ENCODE data around the gene TREH.
A peak's percentile ranks its signal among the peaks of the same experiment; 100 is the strongest.
"Not testable (repeated sequence)": the region's sequence is repeated elsewhere in the genome, so short reads cannot be mapped to it uniquely, and the experiment has no call there.

TREH gene

DNA sequence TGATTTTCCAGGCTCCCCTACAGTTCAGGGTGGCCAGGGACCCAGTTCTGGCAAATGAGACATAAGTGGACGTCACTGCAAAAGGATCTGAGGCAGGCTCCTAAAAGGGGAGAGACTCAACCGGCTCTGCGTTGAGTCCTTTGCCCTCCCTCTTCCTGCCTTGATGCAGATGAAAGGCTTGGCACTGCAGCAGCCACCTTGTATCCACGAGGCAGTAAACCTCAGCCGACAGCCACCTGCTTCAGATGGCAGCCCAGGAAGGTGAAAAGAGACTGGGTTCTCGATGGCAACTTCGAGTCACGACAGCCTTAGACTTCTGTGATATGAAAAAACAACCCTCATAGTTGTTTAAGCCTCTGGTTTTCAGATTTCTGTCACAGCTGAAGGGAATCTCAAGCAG lies 14.7 kb upstream of the TREH start:
- no peaks in the 10 kb centered on the region for H3K27me3 ChIP-seq (ENCODE audit: control insufficient read depth in 1 of 2, insufficient read depth in 2 of 2, low read length in 2 of 2)
- H3K27ac ChIP-seq (ENCODE audit: low read depth, low read length) = no peak overlapping the region
- no peaks in the 10 kb centered on the region for H3K36me3 ChIP-seq (ENCODE audit: insufficient read depth, low read length)
- H3K4me1 ChIP-seq (ENCODE audit: insufficient read depth, low read length) = peaks cover 9% of the 10 kb centered on the region
- no peak overlapping the region for H3K4me3 ChIP-seq (ENCODE audit: low read depth in 1 of 2, low read length in 2 of 2)
- no peak overlapping the region for H3K9ac ChIP-seq (ENCODE audit: low read length)
- no peaks in the 10 kb centered on the region for H3K9me3 ChIP-seq (ENCODE audit: low read length)

DNA sequence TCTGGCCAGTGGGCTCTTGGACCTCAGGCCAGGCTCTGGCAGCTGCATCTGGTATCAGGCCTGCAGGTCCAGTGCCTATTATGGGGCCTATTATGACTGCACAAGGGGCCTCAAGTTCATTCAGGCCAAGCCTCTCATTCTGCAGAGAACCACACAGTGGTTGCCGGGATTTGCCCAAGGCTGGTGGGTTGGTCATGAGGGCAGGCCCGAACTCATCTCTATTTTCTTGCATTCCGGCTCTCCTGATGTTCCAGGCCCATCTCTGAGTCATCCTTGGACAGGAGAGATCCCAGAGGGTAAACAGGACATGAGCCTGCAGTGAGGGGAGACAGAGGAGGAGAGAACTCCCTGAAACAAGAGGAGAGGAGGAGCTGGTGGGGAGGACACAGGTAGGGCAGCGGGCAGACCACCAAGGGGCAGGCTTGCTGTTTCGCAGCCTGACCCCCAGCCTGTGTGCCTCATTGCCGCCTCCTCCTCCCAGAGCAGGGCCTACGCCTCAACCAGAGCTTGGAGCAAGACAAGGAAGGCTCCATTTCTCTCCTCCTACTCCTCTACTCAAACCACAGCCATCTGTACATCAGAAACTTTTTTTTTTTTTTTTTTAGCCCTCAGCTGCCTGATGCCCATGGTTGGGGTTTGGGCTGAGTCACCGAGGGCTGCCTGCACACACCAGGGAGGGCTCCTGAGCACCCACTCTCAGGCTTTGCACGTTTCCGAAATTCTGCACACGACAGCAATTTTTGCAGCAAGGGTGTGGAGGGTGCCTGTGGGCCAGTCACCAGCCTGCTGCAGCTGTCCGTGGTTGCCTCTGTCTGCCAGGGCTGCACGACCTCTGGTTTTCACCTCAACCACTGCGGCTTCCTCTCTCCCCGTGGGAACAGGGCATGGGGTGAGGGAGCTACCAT lies 12.7 kb upstream of the TREH start:
- Histone ChIP-seq H3K27me3 (ENCODE audit: control insufficient read depth in 1 of 2, insufficient read depth in 2 of 2, low read length in 2 of 2) (no peaks in the 10 kb centered on the region), H3K4me3 (ENCODE audit: low read depth in 1 of 2, low read length in 2 of 2) (no peak overlapping the region), H3K36me3 (ENCODE audit: insufficient read depth, low read length) (no peaks in the 10 kb centered on the region), H3K9me3 (ENCODE audit: low read length) (no peaks in the 10 kb centered on the region), H3K9ac (ENCODE audit: low read length) (no peak overlapping the region), H3K4me1 (ENCODE audit: insufficient read depth, low read length) (peaks cover 10% of the 10 kb centered on the region), H3K27ac (ENCODE audit: low read depth, low read length) (no peak overlapping the region)

DNA sequence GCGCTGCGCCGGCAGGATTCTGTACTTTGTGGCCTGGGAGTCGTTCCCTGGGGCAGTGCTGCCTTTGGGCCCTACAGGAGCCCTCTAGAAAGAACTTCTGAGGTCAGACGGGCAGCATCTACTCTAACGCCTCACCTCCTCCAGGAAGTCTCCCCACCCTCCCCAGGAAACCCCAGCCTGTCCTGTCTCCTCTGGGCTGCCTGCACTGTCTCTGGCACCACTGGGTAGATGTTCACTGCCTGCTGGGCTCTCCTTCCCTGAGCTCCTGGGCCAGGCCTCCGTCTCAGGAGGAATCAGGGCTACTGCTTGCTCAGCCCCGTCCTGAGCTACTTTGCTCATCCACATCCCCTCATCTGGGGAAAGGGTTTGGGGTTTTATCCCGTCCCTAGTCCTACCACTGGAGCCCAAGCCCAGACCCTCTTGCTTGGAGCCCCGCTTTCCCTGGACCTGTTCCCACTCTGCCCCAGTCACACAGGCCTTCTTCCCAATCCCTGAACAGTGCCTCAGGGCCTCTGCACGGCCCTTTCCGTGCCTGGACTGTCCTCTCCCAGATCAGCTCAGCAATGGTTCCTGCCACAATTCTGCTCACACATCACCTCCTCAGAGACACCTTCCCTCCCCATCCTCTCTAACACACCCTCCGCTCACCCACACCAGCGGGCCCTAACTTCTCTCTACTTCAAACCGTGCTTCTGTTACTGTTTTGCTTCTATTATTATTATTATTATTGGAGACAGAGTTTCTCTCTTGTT lies 11.3 kb upstream of the TREH start:
- Histone ChIP-seq H3K9ac (ENCODE audit: low read length) (no peak overlapping the region), H3K27me3 (ENCODE audit: control insufficient read depth in 1 of 2, insufficient read depth in 2 of 2, low read length in 2 of 2) (no peaks in the 10 kb centered on the region), H3K27ac (ENCODE audit: low read depth, low read length) (no peak overlapping the region), H3K36me3 (ENCODE audit: insufficient read depth, low read length) (no peaks in the 10 kb centered on the region), H3K9me3 (ENCODE audit: low read length) (no peaks in the 10 kb centered on the region), H3K4me1 (ENCODE audit: insufficient read depth, low read length) (peaks cover 10% of the 10 kb centered on the region), H3K4me3 (ENCODE audit: low read depth in 1 of 2, low read length in 2 of 2) (peak overlapping the region; percentile 18 to 68)

DNA sequence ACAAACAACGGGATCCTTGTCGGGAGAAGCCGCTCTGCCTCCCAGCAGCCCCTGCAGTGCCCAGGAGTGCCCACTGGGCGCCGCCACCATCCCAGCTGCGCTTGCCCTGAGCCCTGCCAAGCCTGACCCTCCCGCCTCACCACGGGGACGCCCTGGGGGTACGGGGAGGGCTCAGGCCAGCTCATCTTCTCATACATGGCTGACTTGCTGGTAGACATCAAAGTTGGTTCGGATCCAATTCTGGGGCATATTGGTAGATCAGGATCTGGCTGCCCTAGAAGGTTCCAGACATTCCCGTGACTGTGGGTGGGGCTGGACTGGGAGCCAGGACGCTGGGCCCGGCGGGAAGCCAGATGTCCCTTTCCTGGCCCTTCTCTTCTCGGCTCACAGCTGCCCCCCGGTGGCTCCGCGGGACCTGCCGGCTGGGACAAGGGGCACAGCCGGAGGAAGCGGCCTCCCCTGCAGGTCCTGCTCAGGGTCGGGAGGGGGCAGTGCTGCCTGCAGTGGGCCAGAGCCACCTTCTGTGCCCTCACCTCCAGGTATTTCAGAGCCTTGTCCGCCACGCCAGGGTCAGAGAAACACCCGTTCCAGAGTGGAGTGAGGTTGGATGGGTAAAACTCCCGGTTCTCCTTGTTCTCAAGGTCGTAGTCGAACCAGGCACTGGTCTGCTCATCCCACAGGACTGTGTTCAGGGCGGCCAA lies 10.6 kb upstream of the TREH start:
- peak overlapping the region; percentile 36 for H3K27ac ChIP-seq (ENCODE audit: low read depth, low read length)
- peaks cover 10% of the 10 kb centered on the region for H3K4me1 ChIP-seq (ENCODE audit: insufficient read depth, low read length)
- H3K9ac ChIP-seq (ENCODE audit: low read length) = no peak overlapping the region

DNA sequence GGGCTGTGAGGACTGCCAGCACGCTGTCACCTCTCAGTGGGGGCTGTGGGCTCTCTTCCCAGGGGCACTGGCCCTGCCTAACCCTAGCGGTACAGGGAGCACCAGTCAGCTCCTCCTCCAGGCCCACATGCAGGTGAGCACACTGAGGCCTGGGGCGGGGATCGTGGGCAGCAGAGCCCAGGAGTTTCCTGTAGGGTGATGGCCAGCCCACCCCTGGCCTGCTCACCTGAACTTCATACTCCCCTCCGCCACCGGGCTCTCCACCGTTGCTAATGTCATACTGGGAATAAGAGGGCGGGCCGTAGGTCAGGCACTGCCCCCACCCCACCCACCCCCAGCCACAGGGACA lies 10.0 kb upstream of the TREH start:
- Histone ChIP-seq H3K9ac (ENCODE audit: low read length) (no peak overlapping the region), H3K4me3 (ENCODE audit: low read depth in 1 of 2, low read length in 2 of 2) (no peak overlapping the region), H3K27me3 (ENCODE audit: control insufficient read depth in 1 of 2, insufficient read depth in 2 of 2, low read length in 2 of 2) (no peaks in the 10 kb centered on the region), H3K27ac (ENCODE audit: low read depth, low read length) (no peak overlapping the region), H3K9me3 (ENCODE audit: low read length) (no peaks in the 10 kb centered on the region), H3K36me3 (ENCODE audit: insufficient read depth, low read length) (no peaks in the 10 kb centered on the region), H3K4me1 (ENCODE audit: insufficient read depth, low read length) (peaks cover 10% of the 10 kb centered on the region)

More for the DNA sequence above, 10.6 kb upstream of the TREH start:
- peak overlapping the region; percentile 29 to 68 for H3K4me3 ChIP-seq (ENCODE audit: low read depth in 1 of 2, low read length in 2 of 2)
- H3K27me3 ChIP-seq (ENCODE audit: control insufficient read depth in 1 of 2, insufficient read depth in 2 of 2, low read length in 2 of 2) = no peaks in the 10 kb centered on the region
- no peaks in the 10 kb centered on the region for H3K36me3 ChIP-seq (ENCODE audit: insufficient read depth, low read length)
- no peaks in the 10 kb centered on the region for H3K9me3 ChIP-seq (ENCODE audit: low read length)

DNA sequence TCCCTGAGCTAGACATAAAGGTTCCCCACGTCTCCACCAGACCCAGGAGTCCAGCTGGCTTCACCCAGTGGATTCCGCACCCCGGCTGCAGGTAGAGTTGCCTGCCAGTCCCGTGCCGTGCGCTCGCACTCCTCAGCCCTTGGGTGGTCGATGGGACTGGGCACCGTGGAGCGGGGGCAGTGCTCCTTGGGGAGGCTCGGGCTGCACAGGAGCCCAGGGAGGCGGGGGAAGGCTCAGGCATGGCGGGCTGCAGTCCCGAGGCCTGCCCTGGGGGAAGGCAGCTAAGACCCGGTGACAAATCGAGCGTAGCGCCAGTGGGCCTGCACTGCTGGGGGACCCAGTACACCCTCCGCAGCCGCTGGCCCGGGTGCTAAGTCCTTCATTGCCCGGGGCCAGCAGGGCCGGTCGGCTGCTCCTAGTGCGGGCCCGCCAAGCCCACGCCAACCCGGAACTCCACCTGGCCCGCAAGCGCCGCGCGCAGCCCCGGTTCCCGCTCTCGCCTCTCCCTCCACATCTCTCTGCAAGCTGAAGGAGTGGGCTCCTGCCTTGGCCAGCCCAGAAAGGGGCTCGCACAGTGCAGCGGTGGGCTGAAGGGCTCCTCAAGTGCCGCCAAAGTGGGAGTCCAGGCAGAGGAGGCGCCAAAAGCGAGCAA lies 9.5 kb upstream of the TREH start:
- Histone ChIP-seq H3K36me3 (ENCODE audit: insufficient read depth, low read length) (no peaks in the 10 kb centered on the region), H3K4me3 (ENCODE audit: low read depth in 1 of 2, low read length in 2 of 2) (no peak overlapping the region), H3K27ac (ENCODE audit: low read depth, low read length) (no peak overlapping the region), H3K4me1 (ENCODE audit: insufficient read depth, low read length) (peaks cover 10% of the 10 kb centered on the region), H3K9ac (ENCODE audit: low read length) (no peak overlapping the region), H3K9me3 (ENCODE audit: low read length) (no peaks in the 10 kb centered on the region), H3K27me3 (ENCODE audit: control insufficient read depth in 1 of 2, insufficient read depth in 2 of 2, low read length in 2 of 2) (no peaks in the 10 kb centered on the region)

DNA sequence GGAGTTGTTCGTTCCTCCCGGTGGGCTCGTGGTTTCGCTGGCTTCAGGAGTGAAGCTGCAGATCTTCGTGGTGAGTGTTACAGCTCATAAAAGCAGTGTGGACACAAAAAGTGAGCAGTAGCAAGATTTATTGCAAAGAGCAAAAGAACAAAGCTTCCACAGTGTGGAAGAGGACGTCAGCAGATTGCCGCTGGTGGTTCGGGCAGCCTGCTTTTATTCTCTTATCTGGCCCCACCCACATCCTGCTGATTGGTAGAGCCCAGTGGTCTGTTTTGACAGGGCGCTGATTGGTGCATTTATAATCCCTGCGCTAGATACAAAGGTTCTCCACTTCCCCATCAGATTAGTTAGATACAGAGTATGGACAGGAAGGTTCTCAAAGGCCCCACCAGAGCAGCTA lies 8.9 kb upstream of the TREH start:
- not testable (repeated sequence) for H3K36me3 ChIP-seq (ENCODE audit: insufficient read depth, low read length); H3K4me3 ChIP-seq (ENCODE audit: low read depth in 1 of 2, low read length in 2 of 2); H3K9me3 ChIP-seq (ENCODE audit: low read length); H3K27me3 ChIP-seq (ENCODE audit: control insufficient read depth in 1 of 2, insufficient read depth in 2 of 2, low read length in 2 of 2); H3K9ac ChIP-seq (ENCODE audit: low read length); H3K27ac ChIP-seq (ENCODE audit: low read depth, low read length)
- peaks cover 10% of the 10 kb centered on the region for H3K4me1 ChIP-seq (ENCODE audit: insufficient read depth, low read length)

DNA sequence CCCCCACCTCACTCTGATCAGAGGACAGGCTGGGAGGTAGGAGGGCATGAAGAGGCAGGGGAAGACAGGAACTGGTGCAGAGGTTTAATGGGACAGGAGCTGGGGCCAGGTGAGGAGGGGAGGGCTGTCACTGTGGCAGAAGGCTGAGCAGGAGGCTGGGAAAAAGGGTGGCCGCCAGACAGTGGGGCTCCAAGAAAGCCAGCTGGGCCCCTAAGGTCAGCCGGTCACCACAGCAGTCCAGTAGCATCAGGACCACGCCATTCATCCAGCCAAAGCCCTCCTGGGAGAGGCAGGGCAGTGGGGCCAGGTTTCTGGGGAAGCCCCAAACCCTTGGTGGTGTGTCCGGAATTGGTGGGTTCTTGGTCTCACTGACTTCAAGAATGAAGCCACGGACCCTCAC lies 8.5 kb upstream of the TREH start:
- Histone ChIP-seq H3K36me3 (ENCODE audit: insufficient read depth, low read length) (no peaks in the 10 kb centered on the region), H3K4me3 (ENCODE audit: low read depth in 1 of 2, low read length in 2 of 2) (no peak overlapping the region), H3K27ac (ENCODE audit: low read depth, low read length) (no peak overlapping the region), H3K27me3 (ENCODE audit: control insufficient read depth in 1 of 2, insufficient read depth in 2 of 2, low read length in 2 of 2) (no peaks in the 10 kb centered on the region), H3K9ac (ENCODE audit: low read length) (no peak overlapping the region), H3K4me1 (ENCODE audit: insufficient read depth, low read length) (peaks cover 10% of the 10 kb centered on the region), H3K9me3 (ENCODE audit: low read length) (no peaks in the 10 kb centered on the region)

DNA sequence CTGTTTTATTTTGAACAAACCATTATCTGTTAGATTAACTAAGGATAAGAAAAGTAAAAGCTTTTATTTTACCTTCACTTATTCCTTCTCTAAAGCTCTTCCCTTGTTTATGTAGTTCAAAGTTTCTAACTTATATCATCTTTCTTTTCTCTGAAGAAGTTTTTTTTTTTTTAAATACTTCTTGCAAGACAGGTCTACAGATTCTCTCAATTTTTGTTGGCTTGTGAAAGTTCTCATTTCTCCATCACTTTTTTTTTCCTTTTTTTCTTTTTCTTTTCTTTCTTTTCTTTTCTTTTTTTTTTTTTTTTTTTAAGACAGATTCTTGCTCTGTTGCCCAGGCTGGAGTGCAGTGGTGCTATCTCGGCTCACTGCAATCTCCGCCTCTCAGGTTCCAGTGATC lies 4.7 kb upstream of the TREH start:
- Histone ChIP-seq H3K9ac (ENCODE audit: low read length) (no peak overlapping the region), H3K27ac (ENCODE audit: low read depth, low read length) (no peak overlapping the region), H3K4me1 (ENCODE audit: insufficient read depth, low read length) (peaks cover under 1% of the 10 kb centered on the region), H3K9me3 (ENCODE audit: low read length) (no peaks in the 10 kb centered on the region), H3K4me3 (ENCODE audit: low read depth in 1 of 2, low read length in 2 of 2) (no peak overlapping the region), H3K36me3 (ENCODE audit: insufficient read depth, low read length) (no peaks in the 10 kb centered on the region), H3K27me3 (ENCODE audit: control insufficient read depth in 1 of 2, insufficient read depth in 2 of 2, low read length in 2 of 2) (no peaks in the 10 kb centered on the region)

DNA sequence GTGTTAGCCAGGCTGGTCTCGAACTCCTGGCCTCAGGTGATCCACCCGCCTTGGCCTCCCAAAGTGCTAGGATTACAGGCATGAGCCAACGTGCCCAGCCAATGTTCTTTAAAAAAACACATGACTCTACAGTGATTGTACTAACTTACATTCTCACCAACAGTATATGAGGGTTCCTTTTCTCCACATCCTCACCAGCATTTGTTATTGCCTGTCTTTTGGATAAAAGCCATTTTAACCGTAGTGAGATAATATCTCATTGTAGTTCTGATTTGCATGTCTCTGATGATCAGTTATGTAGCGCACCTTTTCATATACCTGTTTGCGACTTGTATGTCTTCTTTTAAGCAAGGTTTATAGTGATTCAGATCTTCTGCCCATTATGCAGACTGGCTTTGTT lies 3.5 kb upstream of the TREH start:
- not testable (repeated sequence) for H3K4me1 ChIP-seq (ENCODE audit: insufficient read depth, low read length); H3K9me3 ChIP-seq (ENCODE audit: low read length); H3K27me3 ChIP-seq (ENCODE audit: control insufficient read depth in 1 of 2, insufficient read depth in 2 of 2, low read length in 2 of 2); H3K27ac ChIP-seq (ENCODE audit: low read depth, low read length); H3K4me3 ChIP-seq (ENCODE audit: low read depth in 1 of 2, low read length in 2 of 2); H3K9ac ChIP-seq (ENCODE audit: low read length); H3K36me3 ChIP-seq (ENCODE audit: insufficient read depth, low read length)

DNA sequence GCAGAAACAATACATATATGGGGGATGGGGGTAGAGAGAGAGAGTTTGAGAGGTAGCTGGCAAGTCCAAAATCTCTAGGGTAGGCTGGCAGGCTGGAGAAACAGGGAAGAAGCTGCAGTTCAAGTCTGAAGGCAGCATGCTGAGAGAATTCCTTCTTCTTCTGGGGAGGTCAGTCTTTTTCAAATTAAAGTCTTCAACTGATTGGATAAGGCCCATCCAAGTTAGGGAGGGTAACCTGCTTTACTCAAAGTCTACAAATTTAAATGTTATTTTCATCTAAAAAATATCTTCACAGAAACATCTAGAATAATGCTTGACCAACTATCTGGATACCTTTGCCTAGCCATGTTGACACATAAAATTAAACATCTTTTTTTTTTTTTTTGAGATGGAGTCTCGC lies 2.9 kb upstream of the TREH start:
- H3K36me3 ChIP-seq (ENCODE audit: insufficient read depth, low read length) = no peaks in the 10 kb centered on the region
- no peak overlapping the region for H3K27ac ChIP-seq (ENCODE audit: low read depth, low read length)
- H3K4me1 ChIP-seq (ENCODE audit: insufficient read depth, low read length) = no peaks in the 10 kb centered on the region
- no peaks in the 10 kb centered on the region for H3K9me3 ChIP-seq (ENCODE audit: low read length)
- no peaks in the 10 kb centered on the region for H3K27me3 ChIP-seq (ENCODE audit: control insufficient read depth in 1 of 2, insufficient read depth in 2 of 2, low read length in 2 of 2)
- no peak overlapping the region for H3K4me3 ChIP-seq (ENCODE audit: low read depth in 1 of 2, low read length in 2 of 2)
- H3K9ac ChIP-seq (ENCODE audit: low read length) = no peak overlapping the region

All from muscle layer of colon (tissue), 2 donors.